OCI-LY1 (cell line): ENCODE data around the gene AMDHD1.

Source experiments
- EZH2 ChIP-seq: fragments of 200-600 bp; sonication (generic), shearing (Covaris generic); IDR thresholded peaks from 2 replicates; pipeline ENCODE4 v1.8.0; 2017; ENCODE audit warnings: borderline replicate concordance, mixed run types, mild to moderate bottlenecking, antibody characterized with exemption, low read length, moderate library complexity, mixed read lengths
- TF ChIP-seq, protein P1 (sequence below): fragments of 200-600 bp; sonication (generic), shearing (Covaris generic); IDR thresholded peaks from 2 replicates; pipeline ENCODE4 v1.5.1; 2017; ENCODE audit warnings: mild to moderate bottlenecking, antibody characterized with exemption, low read length, moderate library complexity, mixed read lengths

DNA sequence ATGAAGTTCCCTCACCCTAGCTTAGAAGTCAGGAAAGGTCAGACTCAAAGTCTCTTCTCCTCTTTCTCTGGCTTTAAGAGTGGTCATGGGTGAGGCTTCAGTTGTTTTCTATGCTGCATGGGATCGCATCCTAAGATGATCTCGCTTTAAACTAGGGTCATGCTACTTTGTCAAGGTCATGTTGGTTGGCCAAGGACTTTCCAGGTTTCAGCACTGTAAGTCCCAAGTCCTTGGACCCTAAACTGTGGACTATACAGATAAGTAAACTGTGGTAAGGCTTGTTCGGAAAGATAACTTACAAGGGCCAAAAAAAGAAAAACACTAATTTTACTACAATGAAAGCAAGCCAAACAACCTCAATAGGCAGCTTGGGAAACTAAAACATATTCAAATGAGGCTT is 35.6 kb downstream of the AMDHD1 start:
- TF ChIP-seq, protein P1, sequence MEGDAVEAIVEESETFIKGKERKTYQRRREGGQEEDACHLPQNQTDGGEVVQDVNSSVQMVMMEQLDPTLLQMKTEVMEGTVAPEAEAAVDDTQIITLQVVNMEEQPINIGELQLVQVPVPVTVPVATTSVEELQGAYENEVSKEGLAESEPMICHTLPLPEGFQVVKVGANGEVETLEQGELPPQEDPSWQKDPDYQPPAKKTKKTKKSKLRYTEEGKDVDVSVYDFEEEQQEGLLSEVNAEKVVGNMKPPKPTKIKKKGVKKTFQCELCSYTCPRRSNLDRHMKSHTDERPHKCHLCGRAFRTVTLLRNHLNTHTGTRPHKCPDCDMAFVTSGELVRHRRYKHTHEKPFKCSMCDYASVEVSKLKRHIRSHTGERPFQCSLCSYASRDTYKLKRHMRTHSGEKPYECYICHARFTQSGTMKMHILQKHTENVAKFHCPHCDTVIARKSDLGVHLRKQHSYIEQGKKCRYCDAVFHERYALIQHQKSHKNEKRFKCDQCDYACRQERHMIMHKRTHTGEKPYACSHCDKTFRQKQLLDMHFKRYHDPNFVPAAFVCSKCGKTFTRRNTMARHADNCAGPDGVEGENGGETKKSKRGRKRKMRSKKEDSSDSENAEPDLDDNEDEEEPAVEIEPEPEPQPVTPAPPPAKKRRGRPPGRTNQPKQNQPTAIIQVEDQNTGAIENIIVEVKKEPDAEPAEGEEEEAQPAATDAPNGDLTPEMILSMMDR: no peak
- TF ChIP-seq EZH2: no peak
